GM12891 (cell line): ENCODE measurements around the gene PEX5L.

ENCODE experiments used
- POLR2A ChIP-seq: IDR thresholded peaks from 2 replicates; pipeline ENCODE4 v1.6.1; 2011; ENCODE audit warnings: low read depth, low read length, control low read depth
- POLR2AphosphoS5 ChIP-seq: IDR thresholded peaks from 2 replicates; pipeline ENCODE4 v1.6.1; 2011; ENCODE audit warnings: low read depth, low read length, control low read depth
- SPI1 ChIP-seq: IDR thresholded peaks from 2 replicates; pipeline ENCODE4 v1.6.1; 2011; ENCODE audit warnings: low read depth, low read length, control low read depth

- TF ChIP-seq POLR2A (no peak), POLR2AphosphoS5 (no peak), SPI1 (no peak)
These were observed 22.6 kb upstream of the PEX5L start for GRCh38 chr3:180059356-180059755.
